ENCODE measurements around the gene CCDC27.

The CCDC27 gene

DNA sequence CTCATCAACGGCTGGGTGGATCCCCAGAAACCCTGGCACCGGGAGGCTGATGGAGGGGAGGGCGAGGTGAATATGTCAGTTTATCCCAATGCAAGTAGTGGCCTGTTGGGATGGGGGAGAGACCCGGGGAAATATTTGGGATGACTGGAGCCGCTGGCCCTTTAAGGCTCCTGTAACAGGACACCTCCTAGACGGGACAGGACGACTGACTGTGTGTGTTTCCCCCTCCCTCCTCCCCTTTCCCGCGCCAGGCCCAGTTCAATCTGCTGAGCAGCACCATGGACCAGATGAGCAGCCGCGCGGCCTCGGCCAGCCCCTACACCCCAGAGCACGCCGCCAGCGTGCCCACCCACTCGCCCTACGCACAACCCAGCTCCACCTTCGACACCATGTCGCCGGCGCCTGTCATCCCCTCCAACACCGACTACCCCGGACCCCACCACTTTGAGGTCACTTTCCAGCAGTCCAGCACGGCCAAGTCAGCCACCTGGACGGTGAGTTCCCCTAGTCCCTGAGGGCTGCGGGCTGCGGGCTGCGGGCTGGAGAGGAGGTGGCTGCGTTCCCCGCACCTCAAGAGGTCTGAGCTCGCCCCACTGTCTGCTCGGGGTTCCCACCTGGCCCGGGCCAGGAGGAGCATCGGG is 44.8 kb upstream of the CCDC27 start:
- Histone ChIP-seq H3F3A (ENCODE audit: control insufficient read depth, insufficient read depth) (no peaks in the 10 kb centered on the region), H3K4me3 (ENCODE audit: low read length) (no peak overlapping the region), H3K27ac (ENCODE audit: low read depth, low read length) (no peak overlapping the region), H3K36me3 (ENCODE audit: control insufficient read depth, low read length) (no peaks in the 10 kb centered on the region; the same call in 1 of the 2 replicates), H3K4me1 (ENCODE audit: control insufficient read depth, low read length) (peaks cover 17% of the 10 kb centered on the region), H3K27me3 (ENCODE audit: control insufficient read depth, low read length) (no peaks in the 10 kb centered on the region), H3K4me2 (ENCODE audit: low read length) (no peak overlapping the region), H3K79me2 (ENCODE audit: control insufficient read depth, low read length) (no peaks in the 10 kb centered on the region), H4K20me1 (ENCODE audit: control insufficient read depth, insufficient read depth, low read depth, low read length) (no peaks in the 10 kb centered on the region; the same call in 1 of the 2 replicates), H3K9me3 (ENCODE audit: control insufficient read depth, insufficient read depth, low read length) (no peaks in the 10 kb centered on the region), H3K9me2 (replicated peaks; ENCODE audit: control insufficient read depth, low read length) (no peaks in the 10 kb centered on the region)
- TF ChIP-seq EZH2phosphoT487 (IDR thresholded peaks at IDR 0.05; ENCODE audit: borderline replicate concordance, low read length) (no peak), CTCF (IDR thresholded peaks at IDR 0.05; ENCODE audit: low read depth, low read length, poor library complexity, severe bottlenecking) (no peak)

- Histone ChIP-seq H3K27me3 (ENCODE audit: control insufficient read depth, low read length) (no peaks in the 10 kb centered on the region), H3K36me3 (ENCODE audit: control insufficient read depth, low read length) (no peaks in the 10 kb centered on the region; the same call in 1 of the 2 replicates), H3K27ac (ENCODE audit: low read depth, low read length) (no peak overlapping the region), H3K9me3 (ENCODE audit: control insufficient read depth, insufficient read depth, low read length) (no peaks in the 10 kb centered on the region), H3K4me1 (ENCODE audit: control insufficient read depth, low read length) (peaks cover 17% of the 10 kb centered on the region), H4K20me1 (ENCODE audit: control insufficient read depth, insufficient read depth, low read depth, low read length) (no peaks in the 10 kb centered on the region; the same call in 1 of the 2 replicates), H3K4me2 (ENCODE audit: low read length) (no peak overlapping the region), H3K79me2 (ENCODE audit: control insufficient read depth, low read length) (no peaks in the 10 kb centered on the region), H3K9me2 (replicated peaks; ENCODE audit: control insufficient read depth, low read length) (no peaks in the 10 kb centered on the region), H3F3A (ENCODE audit: control insufficient read depth, insufficient read depth) (no peaks in the 10 kb centered on the region), H3K4me3 (ENCODE audit: low read length) (no peak overlapping the region)
- TF ChIP-seq EZH2phosphoT487 (IDR thresholded peaks at IDR 0.05; ENCODE audit: borderline replicate concordance, low read length) (no peak), CTCF (IDR thresholded peaks at IDR 0.05; ENCODE audit: low read depth, low read length, poor library complexity, severe bottlenecking) (no peak)
These were observed 44.3 kb upstream of the CCDC27 start for GRCh38 chr1:3707939-3708328.

DNA sequence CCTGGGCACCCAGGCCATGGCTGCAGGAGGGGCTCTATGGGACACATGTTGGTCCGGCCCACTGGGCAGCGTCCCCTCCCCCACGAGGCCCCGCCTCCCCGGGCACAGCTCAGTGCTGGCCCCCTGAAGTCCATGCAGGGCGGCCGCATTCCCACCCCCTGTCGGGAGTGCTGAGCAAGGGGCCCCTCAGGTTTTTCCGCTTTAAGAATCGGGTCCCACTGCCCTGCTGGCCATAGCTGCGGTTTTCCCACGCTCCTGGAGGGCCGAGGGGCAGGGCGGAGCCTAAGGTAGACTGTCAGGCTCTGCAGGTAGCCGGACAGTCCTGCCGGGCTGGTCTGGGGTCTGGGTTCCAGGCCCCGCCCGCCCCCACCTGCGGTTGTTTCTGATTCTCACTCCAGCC is 43.5 kb upstream of the CCDC27 start:
- Histone ChIP-seq H3K4me2 (ENCODE audit: low read length) (no peak overlapping the region), H3K9me3 (ENCODE audit: control insufficient read depth, insufficient read depth, low read length) (no peaks in the 10 kb centered on the region), H3K27me3 (ENCODE audit: control insufficient read depth, low read length) (no peaks in the 10 kb centered on the region), H3K9me2 (replicated peaks; ENCODE audit: control insufficient read depth, low read length) (no peaks in the 10 kb centered on the region), H4K20me1 (ENCODE audit: control insufficient read depth, insufficient read depth, low read depth, low read length) (no peaks in the 10 kb centered on the region; the same call in 1 of the 2 replicates), H3K27ac (ENCODE audit: low read depth, low read length) (no peak overlapping the region), H3K4me1 (ENCODE audit: control insufficient read depth, low read length) (peaks cover 8% of the 10 kb centered on the region), H3K4me3 (ENCODE audit: low read length) (no peak overlapping the region), H3K36me3 (ENCODE audit: control insufficient read depth, low read length) (no peaks in the 10 kb centered on the region; the same call in 1 of the 2 replicates), H3K79me2 (ENCODE audit: control insufficient read depth, low read length) (no peaks in the 10 kb centered on the region), H3F3A (ENCODE audit: control insufficient read depth, insufficient read depth) (no peaks in the 10 kb centered on the region)
- TF ChIP-seq EZH2phosphoT487 (IDR thresholded peaks at IDR 0.05; ENCODE audit: borderline replicate concordance, low read length) (no peak), CTCF (IDR thresholded peaks at IDR 0.05; ENCODE audit: low read depth, low read length, poor library complexity, severe bottlenecking) (no peak)

All from DOHH2 (cell line).